Upper lobe of left lung (tissue), 6 donors: ENCODE data around the gene B3GNT2. TPM values are rescaled to one million over a fixed set of nuclear protein-coding genes. Genes with fewer than 3 reads are reported as not detected.

Source experiments
- ATAC-seq, 2 donors: fragments of 200-7000 bp; cut with Tn5 transposase; one replicate each; pipeline ENCODE4 v1.9.1; 2022; ENCODE audit warnings: mild to moderate bottlenecking in 2 of 2, moderate library complexity in 2 of 2; ENCODE audit not compliant: low FRiP score in 2 of 2
- DNase-seq, 2 donors: peaks; one replicate each; pipeline ENCODE4 v3.0.0-alpha.2; 2019 to 2020
- H3K27ac ChIP-seq, 4 donors: fragments of 200-600 bp; sonication (generic); one replicate each; pipeline ENCODE4 v1.5.1; 2016 to 2019
- H3K27me3 ChIP-seq, 4 donors: fragments of 200-600 bp; sonication (generic); one replicate each; pipeline ENCODE4 v1.5.1; 2017 to 2019
- H3K36me3 ChIP-seq, 4 donors: fragments of 200-600 bp; sonication (generic); one replicate each; pipeline ENCODE4 v1.5.1; 2016 to 2019
- H3K4me1 ChIP-seq, 4 donors: fragments of 200-600 bp; sonication (generic); one replicate each; pipeline ENCODE4 v1.5.1; 2018 to 2019
- H3K4me3 ChIP-seq, 4 donors: fragments of 200-600 bp; sonication (generic); one replicate each; pipeline ENCODE4 v1.5.1; 2017 to 2019; ENCODE audit warnings: mild to moderate bottlenecking in 2 of 4, moderate library complexity in 1 of 4
- H3K9me3 ChIP-seq, 4 donors: fragments of 200-600 bp; sonication (generic); one replicate each; pipeline ENCODE4 v1.5.1; 2018 to 2019
- CTCF ChIP-seq, 6 experiments: fragments of 450-650 bp in 4 of 6; fragments of 200-600 bp in 2 of 6; sonication (generic) in 2 of 6; IDR thresholded peaks; one replicate each; pipeline ENCODE4 v1.5.1; 2016 to 2019; ENCODE audit warnings: antibody characterized with exemption in 6 of 6
- EP300 ChIP-seq, 4 donors: sonication (generic); formaldehyde crosslinking; IDR thresholded peaks; one replicate each; pipeline ENCODE4 v1.5.1; 2017; ENCODE audit warnings: antibody characterized with exemption in 4 of 4, control low read depth in 2 of 4
- POLR2A ChIP-seq, 4 donors: fragments of 450-650 bp; IDR thresholded peaks; one replicate each; pipeline ENCODE4 v1.5.1; 2016 to 2017; ENCODE audit warnings: antibody characterized with exemption in 4 of 4, mild to moderate bottlenecking in 2 of 4
- POLR2AphosphoS5 ChIP-seq, 2 donors: sonication (generic); formaldehyde crosslinking; IDR thresholded peaks; one replicate each; pipeline ENCODE4 v1.5.1; 2017; ENCODE audit warnings: antibody characterized with exemption in 2 of 2
- WGBS, 2 donors: methylation state at CpG; one replicate each; pipeline ENCODE4 v1.1.5; 2017 to 2018; 5-methylcytosine and 5-hydroxymethylcytosine counted together
- total RNA-seq, 6 donors: library from RNA; depleted of rRNA in 4 of 6; stranded (reverse); fragments of >200 nt in 4 of 6; gene quantifications; one replicate each; pipeline versions ENCODE4 v1.1.0 to v1.2.1, GENCODE V29; 2016 to 2021
- donor health status: DM: no; HTN: no; CAD: no; lungs with moderate emphysema.
- donor health status: DM: no; HTN: yes; CAD: no; lungs with severe emphysema.

The B3GNT2 gene
- total RNA-seq, 6 donors from 2014 or later: 23.0 to 57.6 (median 37.4) TPM

GRCh38 chr2:62219407-62220159 lies 23.7 kb downstream of the B3GNT2 start:
- peaks cover 48 to 72% (median 61%) of the 10 kb centered on the region in 4 donors for H3K4me1 ChIP-seq
- no peak overlapping the region for H3K4me3 ChIP-seq
- peak overlapping the region; percentile 42 to 75 (median 62) for H3K27ac ChIP-seq
- no peak for ATAC-seq
- TF ChIP-seq EP300 (IDR thresholded peaks at IDR 0.05) (no peak), POLR2AphosphoS5 (IDR thresholded peaks at IDR 0.05) (no peak), POLR2A (IDR thresholded peaks at IDR 0.05) (no peak), CTCF (IDR thresholded peaks at IDR 0.05) (no peak)
- peak in 1 of 2 donors; percentile 37 for DNase-seq
- H3K9me3 ChIP-seq: no peaks in the 10 kb centered on the region
- no peaks in the 10 kb centered on the region for H3K27me3 ChIP-seq
- 64 to 75% methylated on average over 4 of the region's 4 CpGs for WGBS, 2 donors
- H3K36me3 ChIP-seq: peaks cover 0 to 11% (median 3%) of the 10 kb centered on the region in 4 donors

GRCh38 chr2:62221141-62221540 lies 25.2 kb downstream of the B3GNT2 start:
- Histone ChIP-seq H3K9me3 (no peaks in the 10 kb centered on the region), H3K4me3 (no peak overlapping the region), H3K4me1 (peaks cover 33 to 61% (median 46%) of the 10 kb centered on the region in 4 donors), H3K27me3 (no peaks in the 10 kb centered on the region), H3K36me3 (peaks cover 0 to 23% (median 9%) of the 10 kb centered on the region in 4 donors), H3K27ac (peak overlapping the region in 3 of 4 donors; percentile 29 to 75 (median 53))
- no peak for ATAC-seq
- WGBS, 2 donors: 28 to 35% methylated on average over 1 of the region's 1 CpG
- DNase-seq: no peak
- TF ChIP-seq POLR2AphosphoS5 (IDR thresholded peaks at IDR 0.05): no peak
- TF ChIP-seq POLR2A (IDR thresholded peaks at IDR 0.05): no peak
- no peak for TF ChIP-seq EP300 (IDR thresholded peaks at IDR 0.05)
- no peak for TF ChIP-seq CTCF (IDR thresholded peaks at IDR 0.05)

DNA sequence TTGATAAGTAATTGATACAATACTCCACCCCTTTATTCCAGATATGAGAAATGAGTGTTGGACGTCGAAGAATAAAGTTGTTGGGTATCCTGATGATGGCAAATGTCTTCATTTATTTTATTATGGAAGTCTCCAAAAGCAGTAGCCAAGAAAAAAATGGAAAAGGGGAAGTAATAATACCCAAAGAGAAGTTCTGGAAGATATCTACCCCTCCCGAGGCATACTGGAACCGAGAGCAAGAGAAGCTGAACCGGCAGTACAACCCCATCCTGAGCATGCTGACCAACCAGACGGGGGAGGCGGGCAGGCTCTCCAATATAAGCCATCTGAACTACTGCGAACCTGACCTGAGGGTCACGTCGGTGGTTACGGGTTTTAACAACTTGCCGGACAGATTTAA lies 26.3 kb downstream of the B3GNT2 start:
- Histone ChIP-seq H3K4me3 (no peak overlapping the region), H3K27me3 (no peaks in the 10 kb centered on the region), H3K27ac (peak overlapping the region in 1 of 4 donors; percentile 20), H3K9me3 (no peaks in the 10 kb centered on the region), H3K4me1 (peaks cover 26 to 53% (median 36%) of the 10 kb centered on the region in 4 donors), H3K36me3 (peaks cover 0 to 23% (median 9%) of the 10 kb centered on the region in 4 donors)
- TF ChIP-seq POLR2AphosphoS5 (IDR thresholded peaks at IDR 0.05): no peak
- DNase-seq (no peak), ATAC-seq (peak in 1 of 2 donors; percentile 27)
- WGBS, 2 donors: 89 to 90% methylated on average over 12 of the region's 12 CpGs

GRCh38 chr2:62222674-62223073 lies 26.8 kb downstream of the B3GNT2 start:
- Histone ChIP-seq H3K4me1 (peaks cover 21 to 48% (median 32%) of the 10 kb centered on the region in 4 donors), H3K4me3 (no peak overlapping the region), H3K9me3 (no peaks in the 10 kb centered on the region), H3K36me3 (peaks cover 0 to 23% (median 9%) of the 10 kb centered on the region in 4 donors), H3K27ac (peak overlapping the region in 1 of 4 donors; percentile 20), H3K27me3 (no peaks in the 10 kb centered on the region)
- WGBS, 2 donors: 73 to 83% methylated on average over 8 of the region's 8 CpGs
- ATAC-seq: no peak
- TF ChIP-seq POLR2A (IDR thresholded peaks at IDR 0.05): no peak
- no peak for DNase-seq

GRCh38 chr2:62224976-62225375 lies 29.1 kb downstream of the B3GNT2 start:
- Histone ChIP-seq H3K4me1 (peaks cover 12 to 37% (median 19%) of the 10 kb centered on the region in 4 donors), H3K27ac (no peak overlapping the region), H3K27me3 (no peaks in the 10 kb centered on the region), H3K36me3 (peaks cover 0 to 23% (median 9%) of the 10 kb centered on the region in 4 donors), H3K9me3 (no peaks in the 10 kb centered on the region), H3K4me3 (no peak overlapping the region)
- DNase-seq (no peak), ATAC-seq (no peak)
- TF ChIP-seq EP300 (IDR thresholded peaks at IDR 0.05) (no peak), POLR2AphosphoS5 (IDR thresholded peaks at IDR 0.05) (no peak), CTCF (IDR thresholded peaks at IDR 0.05) (no peak), POLR2A (IDR thresholded peaks at IDR 0.05) (no peak)
- 42 to 45% methylated on average over 1 of the region's 1 CpG for WGBS, 2 donors
